DOHH2 (cell line): ENCODE results near the gene ZNF668.

Experiments
- H3F3A ChIP-seq: fragments of 200-600 bp; sonication (generic), shearing (Covaris generic); 2 replicates; pipeline ENCODE4 v1.6.0; 2016; ENCODE audit warnings: antibody characterized with exemption, mild to moderate bottlenecking; ENCODE audit not compliant: control insufficient read depth, insufficient read depth
- H3K27ac ChIP-seq: fragments of 200-600 bp; sonication (generic); 2 replicates; pipeline ENCODE4 v1.5.1; 2014; ENCODE audit warnings: low read depth, mild to moderate bottlenecking, low read length, moderate library complexity
- H3K27me3 ChIP-seq: fragments of 200-600 bp; sonication (generic); 2 replicates; pipeline ENCODE4 v1.6.1; 2014; ENCODE audit warnings: mild to moderate bottlenecking, low read length, mixed read lengths; ENCODE audit not compliant: control insufficient read depth
- H3K36me3 ChIP-seq: fragments of 200-600 bp; sonication (generic); 2 replicates; pipeline ENCODE4 v1.6.1; 2014; ENCODE audit warnings: mild to moderate bottlenecking, low read length, moderate library complexity, mixed read lengths; ENCODE audit not compliant: control insufficient read depth
- H3K4me1 ChIP-seq: fragments of 200-600 bp; sonication (generic); 2 replicates; pipeline ENCODE4 v1.6.1; 2014; ENCODE audit warnings: mild to moderate bottlenecking, low read length, mixed read lengths; ENCODE audit not compliant: control insufficient read depth
- H3K4me2 ChIP-seq: fragments of 200-600 bp; sonication (generic); 2 replicates; pipeline ENCODE4 v1.6.0; 2014; ENCODE audit warnings: mild to moderate bottlenecking, low read length, moderate library complexity
- H3K4me3 ChIP-seq: fragments of 200-600 bp; sonication (generic); 2 replicates; pipeline ENCODE4 v1.5.1; 2014; ENCODE audit warnings: mild to moderate bottlenecking, low read length, mixed read lengths
- H3K79me2 ChIP-seq: fragments of 200-600 bp; sonication (generic); 2 replicates; pipeline ENCODE4 v1.6.1; 2014; ENCODE audit warnings: mild to moderate bottlenecking, low read length, mixed read lengths; ENCODE audit not compliant: control insufficient read depth
- H3K9me2 ChIP-seq: fragments of 200-600 bp; sonication (generic); replicated peaks from 2 replicates; pipeline ENCODE4 v1.6.1; 2014; ENCODE audit warnings: mild to moderate bottlenecking, low read length, mixed read lengths; ENCODE audit not compliant: control insufficient read depth
- H3K9me3 ChIP-seq: fragments of 200-600 bp; sonication (generic); 2 replicates; pipeline ENCODE4 v1.6.1; 2014; ENCODE audit warnings: antibody characterized with exemption, low read length, mixed read lengths; ENCODE audit not compliant: control insufficient read depth, insufficient read depth
- H4K20me1 ChIP-seq: fragments of 200-600 bp; sonication (generic); 2 replicates; pipeline ENCODE4 v1.6.0; 2014; ENCODE audit warnings: low read depth, mild to moderate bottlenecking, antibody characterized with exemption, low read length, moderate library complexity; ENCODE audit not compliant: control insufficient read depth, insufficient read depth
- EZH2phosphoT487 ChIP-seq: fragments of 200-600 bp; sonication (generic); IDR thresholded peaks from 2 replicates; pipeline ENCODE4 v1.6.1; 2017; ENCODE audit warnings: borderline replicate concordance, mild to moderate bottlenecking, antibody characterized with exemption, low read length, moderate library complexity, mixed read lengths
- TF ChIP-seq, protein P1 (sequence below): fragments of 200-600 bp; sonication (generic); IDR thresholded peaks from one replicate; pipeline ENCODE4 v1.5.1; 2014; ENCODE audit warnings: antibody characterized with exemption, mild to moderate bottlenecking, low read depth, low read length; ENCODE audit not compliant: poor library complexity, severe bottlenecking

Gene ZNF668

DNA sequence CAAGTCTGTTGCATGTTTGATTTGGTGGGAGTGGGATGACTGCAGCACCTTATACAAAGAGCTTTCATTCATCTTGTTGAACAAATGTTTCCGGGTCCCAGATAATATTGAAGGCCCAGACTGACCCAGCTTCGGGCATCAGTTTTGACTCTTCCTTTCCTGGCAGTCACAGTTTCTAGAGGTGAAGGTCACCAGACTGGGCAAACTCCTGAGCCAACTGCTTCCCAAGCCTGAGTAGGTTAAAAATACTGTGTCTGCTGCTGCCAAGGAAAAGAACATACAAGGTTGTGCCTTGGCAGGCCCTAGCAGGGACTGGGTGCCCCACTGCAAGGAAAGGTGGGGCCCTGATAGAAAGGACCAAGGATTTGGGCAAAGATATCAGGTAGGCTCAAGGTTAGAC, 38.7 kb upstream of the ZNF668 start:
- no peaks in the 10 kb centered on the region for H3K9me2 ChIP-seq
- H3K36me3 ChIP-seq: peaks cover 48% of the 10 kb centered on the region
- H3K27ac ChIP-seq: no peak overlapping the region
- H3K9me3 ChIP-seq: no peaks in the 10 kb centered on the region
- peaks cover 34% of the 10 kb centered on the region for H3K79me2 ChIP-seq
- TF ChIP-seq EZH2phosphoT487: no peak
- TF ChIP-seq, protein P1, sequence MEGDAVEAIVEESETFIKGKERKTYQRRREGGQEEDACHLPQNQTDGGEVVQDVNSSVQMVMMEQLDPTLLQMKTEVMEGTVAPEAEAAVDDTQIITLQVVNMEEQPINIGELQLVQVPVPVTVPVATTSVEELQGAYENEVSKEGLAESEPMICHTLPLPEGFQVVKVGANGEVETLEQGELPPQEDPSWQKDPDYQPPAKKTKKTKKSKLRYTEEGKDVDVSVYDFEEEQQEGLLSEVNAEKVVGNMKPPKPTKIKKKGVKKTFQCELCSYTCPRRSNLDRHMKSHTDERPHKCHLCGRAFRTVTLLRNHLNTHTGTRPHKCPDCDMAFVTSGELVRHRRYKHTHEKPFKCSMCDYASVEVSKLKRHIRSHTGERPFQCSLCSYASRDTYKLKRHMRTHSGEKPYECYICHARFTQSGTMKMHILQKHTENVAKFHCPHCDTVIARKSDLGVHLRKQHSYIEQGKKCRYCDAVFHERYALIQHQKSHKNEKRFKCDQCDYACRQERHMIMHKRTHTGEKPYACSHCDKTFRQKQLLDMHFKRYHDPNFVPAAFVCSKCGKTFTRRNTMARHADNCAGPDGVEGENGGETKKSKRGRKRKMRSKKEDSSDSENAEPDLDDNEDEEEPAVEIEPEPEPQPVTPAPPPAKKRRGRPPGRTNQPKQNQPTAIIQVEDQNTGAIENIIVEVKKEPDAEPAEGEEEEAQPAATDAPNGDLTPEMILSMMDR: no peak
- peaks cover 19% of the 10 kb centered on the region for H3K4me1 ChIP-seq
- no peak overlapping the region for H3K4me3 ChIP-seq
- H3K4me2 ChIP-seq: no peak overlapping the region
- H4K20me1 ChIP-seq: no peaks in the 10 kb centered on the region
- H3K27me3 ChIP-seq: no peaks in the 10 kb centered on the region
- H3F3A ChIP-seq: peaks cover 9% of the 10 kb centered on the region

DNA sequence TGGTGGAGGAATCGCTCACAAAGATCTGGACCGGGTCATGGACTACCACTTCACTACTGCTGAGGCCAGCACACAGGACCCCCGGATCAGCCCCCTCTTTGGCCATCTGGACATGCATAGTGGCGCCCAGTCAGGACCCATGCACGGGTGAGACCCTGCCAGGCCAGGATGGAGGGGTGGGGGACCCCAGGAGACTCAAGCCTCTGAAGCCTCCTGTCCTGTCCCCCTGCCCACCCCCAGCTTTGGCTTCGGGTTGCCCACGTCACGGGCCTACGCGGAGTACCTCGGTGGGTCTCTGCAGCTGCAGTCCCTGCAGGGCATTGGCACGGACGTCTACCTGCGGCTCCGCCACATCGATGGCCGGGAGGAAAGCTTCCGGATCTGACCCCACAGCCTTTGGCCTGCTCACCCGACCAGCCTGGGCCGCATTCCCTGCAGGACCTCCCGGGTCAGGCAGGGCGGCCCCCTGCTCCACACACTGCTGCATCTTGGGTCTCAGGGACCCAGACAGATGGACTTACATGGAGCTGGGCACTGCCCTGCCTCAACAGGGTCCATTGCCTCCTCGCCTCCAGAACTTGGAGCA, 37.9 kb upstream of the ZNF668 start:
- Histone ChIP-seq H3K9me2 (no peaks in the 10 kb centered on the region), H3K4me3 (no peak overlapping the region), H3K4me1 (peaks cover 26% of the 10 kb centered on the region), H3F3A (peaks cover 9% of the 10 kb centered on the region), H3K27ac (no peak overlapping the region), H3K79me2 (peaks cover 35% of the 10 kb centered on the region), H4K20me1 (no peaks in the 10 kb centered on the region), H3K4me2 (no peak overlapping the region), H3K27me3 (no peaks in the 10 kb centered on the region), H3K9me3 (no peaks in the 10 kb centered on the region), H3K36me3 (peaks cover 48% of the 10 kb centered on the region)
- no peak for TF ChIP-seq EZH2phosphoT487
- TF ChIP-seq, protein P1: no peak

DNA sequence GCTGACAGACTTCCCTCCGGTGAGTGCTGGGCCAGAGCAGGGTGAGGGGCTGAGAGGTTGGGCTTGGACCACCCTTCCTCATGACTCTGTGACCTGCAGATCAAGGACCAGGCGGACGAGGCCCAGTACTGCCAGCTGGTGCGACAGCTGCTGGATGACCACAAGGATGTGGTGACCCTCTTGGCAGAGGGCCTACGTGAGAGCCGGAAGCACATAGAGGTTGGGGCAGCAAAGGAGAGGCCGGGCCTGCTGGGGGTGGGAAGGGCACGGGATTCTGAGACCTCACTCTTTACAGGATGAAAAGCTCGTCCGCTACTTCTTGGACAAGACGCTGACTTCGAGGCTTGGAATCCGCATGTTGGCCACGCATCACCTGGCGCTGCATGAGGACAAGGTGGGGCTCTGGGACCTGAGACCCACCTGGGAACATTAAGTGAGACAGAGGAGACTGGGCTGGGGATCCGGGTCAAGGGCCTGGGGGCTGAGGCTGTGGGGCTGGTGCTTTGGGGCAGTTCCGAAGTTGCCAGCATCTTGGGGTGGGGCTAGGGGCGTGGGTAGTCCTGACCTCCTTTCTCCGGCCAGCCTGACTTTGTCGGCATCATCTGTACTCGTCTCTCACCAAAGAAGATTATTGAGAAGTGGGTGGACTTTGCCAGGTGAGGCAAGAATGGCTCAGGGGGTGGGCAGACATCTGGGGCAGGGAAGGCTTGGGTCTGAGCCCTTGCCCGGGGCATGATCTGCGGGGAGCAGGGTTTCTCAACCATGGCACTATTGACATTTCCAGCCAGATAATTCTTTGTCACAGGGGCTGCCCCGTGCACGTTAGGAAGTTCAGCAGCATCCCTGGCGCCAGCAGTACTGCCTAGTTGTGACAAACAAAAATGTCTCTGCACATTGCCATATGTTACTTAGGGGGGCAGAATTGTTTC, 36.3 kb upstream of the ZNF668 start:
- Histone ChIP-seq H3K36me3 (peaks cover 48% of the 10 kb centered on the region), H3K4me2 (no peak overlapping the region), H3K9me2 (no peaks in the 10 kb centered on the region), H4K20me1 (no peaks in the 10 kb centered on the region), H3F3A (peaks cover 9% of the 10 kb centered on the region), H3K9me3 (no peaks in the 10 kb centered on the region), H3K79me2 (peaks cover 20% of the 10 kb centered on the region), H3K4me1 (peaks cover 25% of the 10 kb centered on the region), H3K27me3 (no peaks in the 10 kb centered on the region), H3K4me3 (no peak overlapping the region), H3K27ac (no peak overlapping the region)
- TF ChIP-seq EZH2phosphoT487: no peak
- TF ChIP-seq, protein P1: no peak
